ENCODE data around the gene PPCDC. TPM values are rescaled to one million over a fixed set of nuclear protein-coding genes. Genes with fewer than 3 reads are reported as not detected.

PPCDC gene
- total and polyA plus RNA-seq, 2 donors (not counting 1 experiment from before 2014, with no cell fraction given), result 6.3 to 8.0 TPM

DNA sequence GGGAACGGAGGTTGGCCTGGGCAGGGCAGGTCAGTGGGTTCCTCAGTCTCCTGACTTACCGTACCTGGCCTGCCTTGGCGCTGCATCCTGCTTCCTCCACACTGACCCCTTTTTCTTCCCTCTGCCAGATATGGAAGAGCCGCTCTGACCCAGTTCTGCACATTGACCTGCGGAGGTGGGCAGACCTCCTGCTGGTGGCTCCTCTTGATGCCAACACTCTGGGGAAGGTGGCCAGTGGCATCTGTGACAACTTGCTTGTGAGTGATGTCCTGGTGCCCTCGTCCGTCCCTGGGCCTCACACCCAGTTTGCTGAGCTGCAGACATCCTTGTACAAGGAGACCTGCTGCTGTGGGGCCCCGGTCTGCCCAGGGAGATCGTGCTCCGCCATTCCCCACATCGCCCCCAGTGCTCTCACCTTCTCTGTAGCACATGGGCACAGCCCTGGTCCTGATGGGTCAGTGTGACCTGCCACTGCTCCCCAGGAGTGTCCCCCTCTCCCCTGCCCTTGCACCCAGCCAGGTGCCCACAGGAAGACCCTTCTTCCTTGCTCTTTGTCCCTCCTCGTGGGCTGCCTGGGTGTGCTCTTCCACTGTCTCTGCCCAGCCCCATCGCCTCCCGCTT, 21.0 kb downstream of the PPCDC start:
- no peaks in the 10 kb centered on the region for H3K27me3 ChIP-seq (ENCODE audit: control insufficient read depth, insufficient read depth, low read length)
- H3K4me3 ChIP-seq (replicated peaks in 1 of 4; ENCODE audit: control extremely low read depth in 1 of 4, insufficient read depth in 1 of 4, low read depth in 3 of 4, low read length in 4 of 4), result peak overlapping the region in 1 of 4 experiments; percentile 28
- TF ChIP-seq EZH2 (IDR thresholded peaks at IDR 0.05; ENCODE audit: low read length, missing control alignments), result no peak
- TF ChIP-seq, protein P1, sequence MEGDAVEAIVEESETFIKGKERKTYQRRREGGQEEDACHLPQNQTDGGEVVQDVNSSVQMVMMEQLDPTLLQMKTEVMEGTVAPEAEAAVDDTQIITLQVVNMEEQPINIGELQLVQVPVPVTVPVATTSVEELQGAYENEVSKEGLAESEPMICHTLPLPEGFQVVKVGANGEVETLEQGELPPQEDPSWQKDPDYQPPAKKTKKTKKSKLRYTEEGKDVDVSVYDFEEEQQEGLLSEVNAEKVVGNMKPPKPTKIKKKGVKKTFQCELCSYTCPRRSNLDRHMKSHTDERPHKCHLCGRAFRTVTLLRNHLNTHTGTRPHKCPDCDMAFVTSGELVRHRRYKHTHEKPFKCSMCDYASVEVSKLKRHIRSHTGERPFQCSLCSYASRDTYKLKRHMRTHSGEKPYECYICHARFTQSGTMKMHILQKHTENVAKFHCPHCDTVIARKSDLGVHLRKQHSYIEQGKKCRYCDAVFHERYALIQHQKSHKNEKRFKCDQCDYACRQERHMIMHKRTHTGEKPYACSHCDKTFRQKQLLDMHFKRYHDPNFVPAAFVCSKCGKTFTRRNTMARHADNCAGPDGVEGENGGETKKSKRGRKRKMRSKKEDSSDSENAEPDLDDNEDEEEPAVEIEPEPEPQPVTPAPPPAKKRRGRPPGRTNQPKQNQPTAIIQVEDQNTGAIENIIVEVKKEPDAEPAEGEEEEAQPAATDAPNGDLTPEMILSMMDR (conservative IDR thresholded peaks at IDR 0.05 in 1 of 2, IDR thresholded peaks at IDR 0.05 in 1 of 2; ENCODE audit: low read depth in 1 of 2, low read length in 2 of 2), result no peak
- no peaks in the 10 kb centered on the region for H3K9me3 ChIP-seq (ENCODE audit: control insufficient read depth, insufficient read depth, low read depth, low read length)
- H3K27ac ChIP-seq (ENCODE audit: insufficient read depth, low read length), result peak overlapping the region; percentile 80
- peak overlapping the region; percentile 61 for H3K4me2 ChIP-seq (ENCODE audit: extremely low read depth, insufficient read depth, low read length)
- H3K79me2 ChIP-seq (ENCODE audit: control insufficient read depth, insufficient read depth, low read length), result no peaks in the 10 kb centered on the region
- H3K36me3 ChIP-seq (ENCODE audit: control insufficient read depth, insufficient read depth, low read length), result no peaks in the 10 kb centered on the region
- no peak overlapping the region for H2AFZ ChIP-seq (ENCODE audit: low read length)
- peaks cover 22% of the 10 kb centered on the region for H3K4me1 ChIP-seq (ENCODE audit: control insufficient read depth, extremely low read depth, insufficient read depth, low read length)
- DNase-seq (ENCODE audit: low read depth in 2 of 2), result no peak
- H4K20me1 ChIP-seq (ENCODE audit: control insufficient read depth, extremely low read depth, insufficient read depth, low read length), result no peaks in the 10 kb centered on the region
- peak overlapping the region; percentile 48 for H3K9ac ChIP-seq (ENCODE audit: insufficient read depth, low read length)

DNA sequence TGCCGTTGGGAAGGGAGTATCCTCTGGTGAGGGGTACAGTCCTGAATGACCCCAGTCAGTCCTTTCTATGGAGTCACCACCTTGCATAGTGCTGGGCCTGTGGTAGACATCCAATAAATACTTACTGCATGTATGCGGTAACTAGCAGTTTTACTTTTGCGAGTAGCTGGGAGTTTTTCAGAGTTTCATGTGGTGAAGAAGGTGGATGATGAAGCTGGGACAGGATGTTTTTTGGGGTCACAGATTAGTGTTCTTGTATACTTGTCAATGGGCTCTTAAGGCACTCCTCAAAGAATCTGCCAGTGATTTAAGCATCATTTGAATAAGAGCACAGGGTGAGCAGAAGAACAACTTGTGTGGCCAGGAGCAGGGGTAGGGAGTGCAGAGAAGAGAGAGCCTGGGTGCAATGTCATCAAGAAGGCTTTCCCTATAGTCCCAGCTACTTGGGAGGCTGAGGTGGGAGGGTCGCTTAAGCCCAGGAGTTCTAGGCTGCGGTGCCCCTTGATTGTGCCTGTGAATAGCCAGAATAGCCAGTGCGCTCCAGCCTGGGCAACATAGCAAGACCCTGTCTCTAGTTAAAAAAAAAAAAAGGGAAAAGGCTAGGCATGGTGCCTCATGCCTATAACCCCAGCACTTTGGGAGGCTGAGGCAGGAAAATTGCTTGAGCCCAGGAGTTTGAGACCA, 22.1 kb downstream of the PPCDC start:
- DNase-seq (ENCODE audit: low read depth in 2 of 2), result no peak

DNA sequence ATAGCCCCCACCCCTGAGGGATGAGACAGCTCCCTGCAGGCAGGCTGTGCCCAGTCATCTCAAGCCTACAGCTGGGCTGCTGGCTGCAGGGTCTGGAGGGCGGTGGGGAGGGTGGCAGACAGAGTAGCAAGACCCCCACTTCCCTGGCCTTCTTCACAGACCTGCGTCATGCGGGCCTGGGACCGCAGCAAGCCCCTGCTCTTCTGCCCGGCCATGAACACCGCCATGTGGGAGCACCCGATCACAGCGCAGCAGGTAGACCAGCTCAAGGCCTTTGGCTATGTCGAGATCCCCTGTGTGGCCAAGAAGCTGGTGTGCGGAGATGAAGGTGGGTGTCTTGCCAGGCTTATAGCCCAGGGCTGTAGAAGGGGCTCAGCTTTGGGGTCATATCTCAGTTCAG, 25.0 kb downstream of the PPCDC start:
- TF ChIP-seq, protein P1 (conservative IDR thresholded peaks at IDR 0.05 in 1 of 2, IDR thresholded peaks at IDR 0.05 in 1 of 2; ENCODE audit: low read depth in 1 of 2, low read length in 2 of 2), result no peak
- no peak for TF ChIP-seq EZH2 (IDR thresholded peaks at IDR 0.05; ENCODE audit: low read length, missing control alignments)
- DNase-seq (ENCODE audit: low read depth in 2 of 2), result no peak
- Histone ChIP-seq H4K20me1 (ENCODE audit: control insufficient read depth, extremely low read depth, insufficient read depth, low read length) (no peaks in the 10 kb centered on the region), H3K9me3 (ENCODE audit: control insufficient read depth, insufficient read depth, low read depth, low read length) (no peaks in the 10 kb centered on the region), H3K79me2 (ENCODE audit: control insufficient read depth, insufficient read depth, low read length) (no peaks in the 10 kb centered on the region), H3K9ac (ENCODE audit: insufficient read depth, low read length) (no peak overlapping the region), H3K36me3 (ENCODE audit: control insufficient read depth, insufficient read depth, low read length) (no peaks in the 10 kb centered on the region), H2AFZ (ENCODE audit: low read length) (no peak overlapping the region), H3K4me3 (replicated peaks in 1 of 4; ENCODE audit: control extremely low read depth in 1 of 4, insufficient read depth in 1 of 4, low read depth in 3 of 4, low read length in 4 of 4) (no peak overlapping the region), H3K4me1 (ENCODE audit: control insufficient read depth, extremely low read depth, insufficient read depth, low read length) (peaks cover 13% of the 10 kb centered on the region), H3K4me2 (ENCODE audit: extremely low read depth, insufficient read depth, low read length) (no peak overlapping the region), H3K27ac (ENCODE audit: insufficient read depth, low read length) (no peak overlapping the region), H3K27me3 (ENCODE audit: control insufficient read depth, insufficient read depth, low read length) (no peaks in the 10 kb centered on the region)

More for the DNA sequence above, 22.1 kb downstream of the PPCDC start:
- H3K9ac ChIP-seq (ENCODE audit: insufficient read depth, low read length), result no peak overlapping the region
- H3K79me2 ChIP-seq (ENCODE audit: control insufficient read depth, insufficient read depth, low read length), result no peaks in the 10 kb centered on the region
- H3K36me3 ChIP-seq (ENCODE audit: control insufficient read depth, insufficient read depth, low read length), result no peaks in the 10 kb centered on the region
- H3K4me3 ChIP-seq (replicated peaks in 1 of 4; ENCODE audit: control extremely low read depth in 1 of 4, insufficient read depth in 1 of 4, low read depth in 3 of 4, low read length in 4 of 4), result no peak overlapping the region
- TF ChIP-seq EZH2 (IDR thresholded peaks at IDR 0.05; ENCODE audit: low read length, missing control alignments), result no peak
- H3K9me3 ChIP-seq (ENCODE audit: control insufficient read depth, insufficient read depth, low read depth, low read length), result no peaks in the 10 kb centered on the region
- H4K20me1 ChIP-seq (ENCODE audit: control insufficient read depth, extremely low read depth, insufficient read depth, low read length), result no peaks in the 10 kb centered on the region
- no peaks in the 10 kb centered on the region for H3K27me3 ChIP-seq (ENCODE audit: control insufficient read depth, insufficient read depth, low read length)
- no peak overlapping the region for H3K27ac ChIP-seq (ENCODE audit: insufficient read depth, low read length)
- H2AFZ ChIP-seq (ENCODE audit: low read length), result no peak overlapping the region
- no peak overlapping the region for H3K4me2 ChIP-seq (ENCODE audit: extremely low read depth, insufficient read depth, low read length)
- peaks cover 22% of the 10 kb centered on the region for H3K4me1 ChIP-seq (ENCODE audit: control insufficient read depth, extremely low read depth, insufficient read depth, low read length)

Data from fibroblast of lung (primary cell).